ENCODE data around the gene TAF7L. TPM values are rescaled to one million over a fixed set of nuclear protein-coding genes. Genes with fewer than 3 reads are reported as not detected.

Gene TAF7L
- total and polyA plus RNA-seq, 2 of the 13 experiments (the other 11 are each of a cell fraction or from before 2014, with no cell fraction given): 0.05 TPM; not detected in 1

DNA sequence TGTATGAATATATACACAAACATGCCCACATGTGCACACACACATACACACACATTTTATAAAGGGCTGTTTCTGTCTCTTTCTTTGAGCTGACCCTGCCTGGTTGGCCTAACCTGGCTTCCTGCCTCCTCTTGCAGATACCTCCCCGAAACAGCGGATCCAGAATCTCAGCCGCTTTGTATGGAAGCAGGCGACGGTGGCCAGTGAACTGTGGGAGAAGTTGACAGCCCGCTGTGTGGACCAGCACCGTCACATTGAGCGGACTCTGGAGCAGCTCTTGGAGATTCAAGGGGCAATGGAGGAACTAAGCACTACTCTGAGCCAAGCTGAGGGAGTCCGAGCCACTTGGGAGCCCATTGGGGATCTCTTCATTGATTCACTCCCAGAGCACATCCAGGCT lies 49.6 kb downstream of the TAF7L start (continued):
- TF ChIP-seq ZBTB49 (CRISPR knock-in tag; IDR thresholded peaks at IDR 0.05; ENCODE audit: borderline replicate concordance) (no peak), ZNF180 (CRISPR knock-in tag; IDR thresholded peaks at IDR 0.05; ENCODE audit: borderline replicate concordance, low read depth) (no peak), ZNF652 (CRISPR knock-in tag; IDR thresholded peaks at IDR 0.05; ENCODE audit: borderline replicate concordance, low read depth) (no peak), ZNF354B (CRISPR knock-in tag; IDR thresholded peaks at IDR 0.05) (no peak), EP300 (IDR thresholded peaks at IDR 0.05; ENCODE audit: low read depth in 2 of 2, low read length in 2 of 2) (no peak), EP300 (CRISPR knock-in tag; IDR thresholded peaks at IDR 0.05; ENCODE audit: borderline replicate concordance) (no peak), ZNF431 (CRISPR knock-in tag; IDR thresholded peaks at IDR 0.05; ENCODE audit: borderline replicate concordance, low read depth) (no peak)

- WGBS (ENCODE audit: low lambda C conversion rate): 0% methylated on average over 1 of the region's 2 CpGs
- TF ChIP-seq RCOR2 (CRISPR knock-in tag; IDR thresholded peaks at IDR 0.05): no peak
- no peak for TF ChIP-seq ZBTB38 (CRISPR knock-in tag; IDR thresholded peaks at IDR 0.05)
- no peak for TF ChIP-seq PCBP2 (optimal IDR thresholded peaks at IDR 0.05; ENCODE audit: low read depth, low read length, poor library complexity, severe bottlenecking)
- TF ChIP-seq ISX (CRISPR knock-in tag; conservative IDR thresholded peaks at IDR 0.05): no peak
- TF ChIP-seq KDM2A (CRISPR knock-in tag; IDR thresholded peaks at IDR 0.05; ENCODE audit: borderline replicate concordance, low read depth): no peak
- no peak for TF ChIP-seq CBX5 (CRISPR knock-in tag; IDR thresholded peaks at IDR 0.05; ENCODE audit: borderline replicate concordance)
- TF ChIP-seq SRF (IDR thresholded peaks at IDR 0.05; ENCODE audit: low read depth, low read length): no peak
- TF ChIP-seq ZNF160 (CRISPR knock-in tag; IDR thresholded peaks at IDR 0.05): no peak
- TF ChIP-seq SMYD3 (CRISPR knock-in tag; IDR thresholded peaks at IDR 0.05): no peak
- TF ChIP-seq ZMYM2 (CRISPR knock-in tag; IDR thresholded peaks at IDR 0.05): no peak
- no peak for TF ChIP-seq NCOA2 (CRISPR knock-in tag; IDR thresholded peaks at IDR 0.05)
- no peak for TF ChIP-seq ZNF564 (CRISPR knock-in tag; IDR thresholded peaks at IDR 0.05)
- Histone ChIP-seq H3K9ac (ENCODE audit: insufficient read depth, low read depth, low read length) (no peak overlapping the region), H3K4me3 (replicated peaks in 1 of 3; ENCODE audit: insufficient read depth in 1 of 3, low read depth in 2 of 3, low read length in 3 of 3) (no peak overlapping the region), H3K79me2 (ENCODE audit: insufficient read depth, low read length) (no peaks in the 10 kb centered on the region), H4K20me1 (ENCODE audit: insufficient read depth, low read length) (no peaks in the 10 kb centered on the region), H3K9me3 (ENCODE audit: low read length) (no peaks in the 10 kb centered on the region), H3K27ac (ENCODE audit: extremely low read length, insufficient read depth, low read length) (no peak overlapping the region), H3K27me3 (ENCODE audit: control insufficient read depth in 1 of 2, insufficient read depth in 2 of 2, low read length in 2 of 2) (no peaks in the 10 kb centered on the region), H3K36me3 (replicated peaks in 1 of 2; ENCODE audit: control insufficient read depth in 1 of 2, insufficient read depth in 2 of 2, low read length in 2 of 2) (no peaks in the 10 kb centered on the region), H3K4me2 (ENCODE audit: low read depth, low read length) (no peak overlapping the region), H3K4me1 (ENCODE audit: insufficient read depth, low read length) (no peaks in the 10 kb centered on the region), H2AFZ (ENCODE audit: low read length) (no peak overlapping the region)
- FAIRE-seq (no peak), DNase-seq (ENCODE audit: low spot score) (no peak), ATAC-seq (no peak)
- CTCF ChIA-PET (ENCODE audit: low intra/inter-chr PET ratio, low total read pairs): no interaction called here
- in situ Hi-C loops (cut with HindIII; ENCODE audit: extremely low pct_ligation_motif_present, low pct_unique_long_range_greater_than_20kb) (no loop called here), intact Hi-C loops (cut with micrococcal nuclease; ENCODE audit: unreplicated experiment) (no loop called here)
- no TSS peak for BruUV-seq (replicated peaks)
- POLR2A ChIA-PET: no interaction called here
These were observed 54.1 kb downstream of the TAF7L start for GRCh38 chrX:101237041-101237440.

All from HepG2 (cell line).